ENCODE data around the gene SKIC8.

The SKIC8 gene

GRCh38 chr15:78282324-78282723 lies 17.1 kb downstream of the SKIC8 start:
- TF ChIP-seq CTCF (conservative IDR thresholded peaks at IDR 0.05) (no peak), ZFX (IDR thresholded peaks at IDR 0.05) (no peak)
- H3K27ac ChIP-seq: no peak overlapping the region

- H3K27ac ChIP-seq: no peak overlapping the region
- TF ChIP-seq ZFX (IDR thresholded peaks at IDR 0.05) (no peak), CTCF (conservative IDR thresholded peaks at IDR 0.05) (no peak)
Measured at GRCh38 chr15:78280319-78281072, 18.9 kb downstream of the SKIC8 start.

GRCh38 chr15:78276064-78276943 lies 23.1 kb downstream of the SKIC8 start:
- H3K27ac ChIP-seq: no peak overlapping the region

GRCh38 chr15:78274994-78275393 lies 24.4 kb downstream of the SKIC8 start:
- H3K27ac ChIP-seq: no peak overlapping the region
- TF ChIP-seq ZFX (IDR thresholded peaks at IDR 0.05) (no peak), CTCF (conservative IDR thresholded peaks at IDR 0.05) (no peak)

More at GRCh38 chr15:78276064-78276943, 23.1 kb downstream of the SKIC8 start:
- TF ChIP-seq ZFX (IDR thresholded peaks at IDR 0.05) (no peak), CTCF (conservative IDR thresholded peaks at IDR 0.05) (no peak)

GRCh38 chr15:78272776-78273175 lies 26.6 kb downstream of the SKIC8 start:
- no peak overlapping the region for H3K27ac ChIP-seq
- TF ChIP-seq ZFX (IDR thresholded peaks at IDR 0.05) (no peak), CTCF (conservative IDR thresholded peaks at IDR 0.05) (no peak)

- H3K27ac ChIP-seq: no peak overlapping the region
- no peak for TF ChIP-seq ZFX (IDR thresholded peaks at IDR 0.05)
- TF ChIP-seq CTCF (conservative IDR thresholded peaks at IDR 0.05): no peak
Measured at GRCh38 chr15:78272316-78272715, 27.1 kb downstream of the SKIC8 start.

- TF ChIP-seq ZFX (IDR thresholded peaks at IDR 0.05): no peak
- no peak for TF ChIP-seq CTCF (conservative IDR thresholded peaks at IDR 0.05)
- H3K27ac ChIP-seq: no peak overlapping the region
Measured at GRCh38 chr15:78266806-78267205, 32.6 kb downstream of the SKIC8 start.
